Epithelial cell of esophagus (primary cell): ENCODE measurements around the gene OR10A6.

Source experiments
- DNase-seq: peaks from one replicate; pipeline ENCODE4 v3.0.0; 2010; ENCODE audit warnings: low read depth
- H3K4me3 ChIP-seq: 2 replicates; pipeline ENCODE4 v1.5.1; 2011; ENCODE audit warnings: mild to moderate bottlenecking, low read length, control low read depth
- TF ChIP-seq, protein P1 (sequence below): IDR thresholded peaks from 2 replicates; pipeline ENCODE4 v1.5.1; 2011; ENCODE audit warnings: low read depth, mild to moderate bottlenecking, low read length, control low read depth, inconsistent platforms; ENCODE audit not compliant: insufficient read depth; ENCODE audit errors: missing control alignments

The OR10A6 gene

DNA sequence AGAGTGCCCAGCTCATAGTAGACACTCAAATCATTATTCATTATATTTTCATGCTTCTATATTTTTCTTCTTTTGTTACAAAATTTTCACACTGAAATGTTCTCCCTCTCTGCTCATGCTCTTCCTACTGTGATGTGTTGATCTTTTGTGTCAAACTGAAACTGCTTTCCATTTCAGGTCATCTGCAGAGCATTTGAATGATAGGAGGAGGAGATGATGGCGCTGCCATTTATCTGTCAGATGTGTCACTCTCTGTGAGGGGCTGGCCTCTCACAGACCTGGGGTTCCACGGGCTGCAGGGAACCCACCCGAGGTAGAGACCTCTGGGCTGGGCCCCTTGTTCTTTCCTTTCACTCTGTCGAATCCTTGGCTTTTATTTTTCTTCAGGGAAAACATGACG, 41.1 kb downstream of the OR10A6 start:
- no peak for DNase-seq
- TF ChIP-seq, protein P1, sequence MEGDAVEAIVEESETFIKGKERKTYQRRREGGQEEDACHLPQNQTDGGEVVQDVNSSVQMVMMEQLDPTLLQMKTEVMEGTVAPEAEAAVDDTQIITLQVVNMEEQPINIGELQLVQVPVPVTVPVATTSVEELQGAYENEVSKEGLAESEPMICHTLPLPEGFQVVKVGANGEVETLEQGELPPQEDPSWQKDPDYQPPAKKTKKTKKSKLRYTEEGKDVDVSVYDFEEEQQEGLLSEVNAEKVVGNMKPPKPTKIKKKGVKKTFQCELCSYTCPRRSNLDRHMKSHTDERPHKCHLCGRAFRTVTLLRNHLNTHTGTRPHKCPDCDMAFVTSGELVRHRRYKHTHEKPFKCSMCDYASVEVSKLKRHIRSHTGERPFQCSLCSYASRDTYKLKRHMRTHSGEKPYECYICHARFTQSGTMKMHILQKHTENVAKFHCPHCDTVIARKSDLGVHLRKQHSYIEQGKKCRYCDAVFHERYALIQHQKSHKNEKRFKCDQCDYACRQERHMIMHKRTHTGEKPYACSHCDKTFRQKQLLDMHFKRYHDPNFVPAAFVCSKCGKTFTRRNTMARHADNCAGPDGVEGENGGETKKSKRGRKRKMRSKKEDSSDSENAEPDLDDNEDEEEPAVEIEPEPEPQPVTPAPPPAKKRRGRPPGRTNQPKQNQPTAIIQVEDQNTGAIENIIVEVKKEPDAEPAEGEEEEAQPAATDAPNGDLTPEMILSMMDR, result no peak
- no peak overlapping the region for H3K4me3 ChIP-seq

DNA sequence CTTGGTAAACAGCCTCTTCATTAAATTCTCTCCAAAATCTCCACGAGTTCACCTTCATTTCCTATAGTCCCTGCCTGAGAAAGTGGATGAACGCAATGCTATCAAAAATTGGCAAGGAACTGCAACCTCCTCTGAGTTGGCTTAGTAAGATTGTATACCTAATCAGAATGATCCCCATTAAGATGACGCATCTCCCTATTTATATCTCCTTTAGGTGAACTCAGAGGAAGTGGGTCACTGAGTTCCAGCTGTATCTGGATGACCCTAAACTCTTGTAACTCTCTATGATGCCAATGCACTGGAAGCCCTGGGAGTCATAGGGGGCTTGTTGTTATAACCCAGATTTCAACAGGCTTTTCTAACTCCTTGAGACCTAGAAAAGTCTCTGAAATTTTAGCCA, 48.2 kb downstream of the OR10A6 start:
- TF ChIP-seq, protein P1, result no peak
- no peak for DNase-seq
- H3K4me3 ChIP-seq, result no peak overlapping the region
